ENCODE measurements around the gene FCAMR.

Gene FCAMR

GRCh38 chr1:206960676-206961386, 9.4 kb downstream of the FCAMR start:
- no peak for DNase-seq

- DNase-seq, result no peak
These were observed 12.1 kb downstream of the FCAMR start for GRCh38 chr1:206958144-206958543.

- no peak for DNase-seq
These were observed 12.6 kb downstream of the FCAMR start for GRCh38 chr1:206957639-206958038.

DNA sequence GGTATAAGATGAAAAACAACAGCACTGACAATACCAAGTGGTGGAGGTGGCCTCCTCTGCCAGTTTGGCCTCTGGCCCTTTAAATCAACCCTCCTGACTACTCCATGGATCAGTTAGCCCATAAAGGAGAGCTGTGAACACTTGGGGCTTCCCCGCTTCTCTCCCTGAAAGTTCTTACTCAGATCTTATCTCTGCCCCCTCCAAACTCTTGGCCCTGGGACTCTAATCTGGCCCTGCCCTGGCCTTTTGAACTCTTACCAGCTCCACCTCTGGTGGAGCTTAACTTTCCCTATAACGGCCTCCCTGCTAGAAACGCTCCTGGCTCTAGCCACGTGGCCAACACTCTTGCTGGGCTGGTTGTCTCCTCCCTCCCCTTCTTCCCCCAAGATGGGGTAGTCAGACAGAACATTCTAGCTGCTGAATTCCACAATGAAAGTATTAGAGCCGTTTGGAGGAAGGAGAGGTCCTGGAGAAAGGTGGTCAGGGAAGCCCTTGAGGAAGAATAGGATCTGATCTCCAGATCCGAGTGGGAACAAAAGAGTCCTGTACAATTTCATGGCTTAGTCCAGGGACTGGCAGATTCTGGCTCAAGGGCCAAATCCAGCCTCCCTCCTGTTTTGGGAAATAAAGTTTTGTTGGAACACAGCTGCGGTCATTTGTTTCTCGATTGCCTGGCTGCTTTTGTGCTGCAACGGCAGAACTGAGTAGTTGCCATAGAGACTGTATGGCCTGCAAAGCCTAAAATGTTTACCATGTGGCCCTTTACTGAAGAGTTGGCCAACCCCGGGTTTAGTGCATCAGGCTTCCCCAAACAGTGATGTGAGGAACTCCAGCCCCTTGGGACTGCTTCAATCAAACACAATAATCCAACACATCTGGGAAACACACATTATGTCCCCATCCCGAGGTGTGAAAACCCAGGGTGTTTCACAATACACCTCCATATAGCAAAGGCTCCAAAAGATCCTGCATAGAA, 14.5 kb downstream of the FCAMR start:
- no peak for DNase-seq

DNA sequence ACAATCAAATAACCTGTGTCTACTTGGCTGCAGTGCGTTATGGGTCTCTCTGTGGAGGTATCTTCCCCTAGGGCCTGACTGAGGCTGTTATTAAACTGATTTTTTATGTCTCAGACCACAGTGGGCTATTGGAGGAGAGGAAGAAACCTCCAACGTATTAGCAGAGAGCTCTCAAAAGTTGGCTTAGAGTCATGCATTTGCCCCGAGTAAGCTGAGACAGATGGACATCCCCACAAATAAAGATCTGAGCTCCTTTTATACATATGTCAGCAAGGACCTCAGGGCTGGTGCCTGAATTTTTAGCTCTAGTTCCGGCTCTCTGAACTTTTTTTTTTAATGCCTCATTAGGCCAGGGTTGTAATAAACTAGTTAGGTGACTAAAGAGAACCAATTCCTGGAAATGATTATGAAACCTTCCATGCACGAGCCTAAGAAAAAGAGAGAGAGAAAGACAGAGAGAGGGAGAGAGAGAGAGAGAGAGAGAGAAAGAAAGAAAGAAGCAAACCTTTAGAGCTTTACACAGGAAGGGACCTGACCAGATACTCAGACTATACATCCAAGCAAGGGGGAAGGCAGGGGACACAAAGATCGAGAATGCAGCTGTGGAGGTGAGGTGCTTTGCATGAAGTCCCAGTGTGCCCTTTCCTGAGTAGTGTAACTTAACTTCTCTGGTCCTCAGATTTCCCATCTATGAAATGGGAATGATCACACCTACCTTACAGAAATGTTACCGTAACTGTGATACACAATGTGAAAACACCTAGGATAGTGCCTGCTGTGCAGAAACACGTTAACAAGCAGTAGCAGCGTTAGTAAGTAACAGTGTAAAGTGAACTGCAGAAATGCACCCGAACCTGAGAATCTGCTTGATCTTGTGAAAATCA, 15.6 kb downstream of the FCAMR start:
- no peak for DNase-seq

- no peak for DNase-seq
These were observed 16.6 kb downstream of the FCAMR start for GRCh38 chr1:206953626-206954025.

GRCh38 chr1:206953126-206953525, 17.1 kb downstream of the FCAMR start:
- DNase-seq, result no peak

- no peak for DNase-seq
These were observed 18.1 kb downstream of the FCAMR start for GRCh38 chr1:206952171-206952570.

DNA sequence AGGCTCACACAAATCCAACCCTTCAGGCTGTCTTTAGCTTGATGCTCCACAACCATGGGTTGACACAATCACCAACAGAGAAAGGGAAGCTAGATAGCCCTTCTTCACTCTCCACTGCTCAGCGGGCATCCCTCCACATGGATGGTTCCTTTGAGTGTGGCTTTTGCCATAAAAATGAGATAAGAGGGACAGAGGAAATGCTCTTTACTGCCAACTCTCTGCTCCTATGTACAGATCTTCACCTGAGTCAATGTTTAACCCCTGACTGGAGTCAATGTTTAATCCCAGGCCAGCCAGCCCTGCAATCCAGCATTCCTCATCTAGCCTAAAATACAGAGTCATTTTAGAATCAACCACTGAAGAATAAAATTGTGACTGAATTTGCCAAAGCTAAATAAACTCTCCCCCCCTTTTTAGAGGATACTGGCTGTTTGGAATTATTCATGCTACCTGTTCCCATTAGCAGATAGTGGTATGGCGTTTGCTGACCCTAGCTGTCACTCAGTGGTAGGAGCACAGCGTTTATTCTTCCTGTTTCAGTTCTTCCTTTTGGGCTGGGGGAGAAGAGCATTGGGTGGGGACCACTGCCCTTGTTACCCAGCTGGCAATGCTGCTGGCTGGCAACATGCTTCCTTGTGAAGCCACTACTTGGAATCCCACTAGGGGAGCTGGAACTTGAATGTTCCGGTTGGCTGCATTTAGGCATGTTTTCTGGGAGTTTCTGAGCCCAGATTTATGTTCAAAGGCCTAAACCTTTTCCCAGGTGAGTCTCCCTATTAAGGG, 18.8 kb downstream of the FCAMR start:
- DNase-seq, result no peak

GRCh38 chr1:206949641-206950040, 20.6 kb downstream of the FCAMR start:
- DNase-seq, result no peak

DNA sequence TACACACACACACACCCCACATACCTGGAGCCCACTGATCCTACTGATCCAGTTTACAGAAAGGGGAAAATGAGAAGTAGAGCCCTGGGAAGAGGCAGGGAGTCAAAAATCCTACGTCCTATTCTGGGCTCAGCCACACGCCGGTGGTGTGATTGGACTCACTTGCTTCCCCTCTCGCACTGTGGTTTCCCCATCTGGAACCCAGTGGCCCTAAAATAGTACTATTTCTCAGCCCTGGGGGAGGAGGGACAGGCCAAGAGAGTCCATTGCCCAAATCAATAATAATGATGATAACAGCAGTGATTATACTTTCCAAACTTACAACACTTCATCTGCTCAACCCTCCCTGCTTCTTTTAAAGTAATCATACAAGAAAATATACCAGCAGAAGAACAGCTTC, 21.1 kb downstream of the FCAMR start:
- DNase-seq, result peak in 8 of 56 donors; percentile 2 to 33 (median 11)

DNA sequence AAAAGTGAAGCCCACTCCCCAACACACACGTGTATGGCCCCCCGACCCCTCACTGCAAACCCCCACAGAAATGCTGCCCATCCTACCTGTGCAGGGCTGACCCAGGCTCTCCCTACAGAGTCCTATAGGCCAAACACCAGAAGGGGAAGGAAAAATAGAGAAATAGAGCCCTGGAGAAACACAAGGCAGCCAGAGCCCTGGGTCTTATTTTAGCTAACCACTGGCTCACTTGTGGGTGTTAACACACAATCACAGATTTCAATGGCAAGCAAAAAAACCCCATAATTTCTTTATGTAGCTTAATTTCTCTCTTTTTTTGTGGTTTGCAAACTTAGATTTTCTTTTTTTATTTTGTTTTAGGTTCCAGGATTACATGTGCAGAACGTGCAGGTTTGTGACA, 23.0 kb downstream of the FCAMR start:
- DNase-seq, result peak in 1 of 56 donors; percentile 3

DNA sequence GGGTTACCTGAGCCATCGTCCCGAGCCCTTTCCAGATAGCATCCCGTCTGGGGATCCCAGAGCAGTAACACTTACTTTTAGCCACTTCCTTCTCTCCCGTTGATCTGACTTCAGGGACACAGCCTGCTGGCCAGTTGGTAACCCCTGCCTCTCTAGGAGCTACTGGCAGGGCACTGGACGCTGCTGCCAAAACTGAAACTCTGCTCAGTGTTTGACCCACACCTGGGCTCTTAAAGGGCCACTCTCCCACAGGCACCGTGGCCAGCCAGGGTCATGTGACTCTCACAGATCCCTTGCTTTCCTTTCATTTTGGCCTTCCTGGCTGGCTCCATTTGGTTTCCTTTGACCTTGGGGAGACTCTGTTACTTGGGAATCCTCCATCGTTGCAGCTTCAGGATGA, 24.0 kb downstream of the FCAMR start, which contains the start of gene PIGR:
PIGR (minus strand) TSS at position 206 of the 400 bp plus-strand sequence. CDS start 5,935 bp downstream, outside the sequence.
- no peak for DNase-seq

DNA sequence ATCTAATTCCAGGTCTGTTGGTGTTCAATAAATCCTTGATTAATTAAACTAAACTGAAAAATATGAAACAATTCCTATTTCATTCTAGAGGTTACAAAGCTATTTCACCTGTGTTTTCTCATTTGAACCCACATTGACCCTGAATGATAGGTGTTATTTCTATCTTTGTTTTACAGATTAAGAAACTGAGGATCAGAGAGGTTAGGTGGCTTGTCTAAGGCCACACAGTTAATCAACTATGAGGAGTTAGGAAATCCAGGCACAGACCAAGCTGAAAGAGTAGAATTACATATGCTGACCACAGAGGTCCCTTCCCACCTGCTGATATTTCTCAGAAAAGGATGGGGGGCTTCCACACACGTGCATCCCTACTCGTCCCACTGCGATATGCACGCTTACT, 24.5 kb downstream of the FCAMR start:
- no peak for DNase-seq

DNA sequence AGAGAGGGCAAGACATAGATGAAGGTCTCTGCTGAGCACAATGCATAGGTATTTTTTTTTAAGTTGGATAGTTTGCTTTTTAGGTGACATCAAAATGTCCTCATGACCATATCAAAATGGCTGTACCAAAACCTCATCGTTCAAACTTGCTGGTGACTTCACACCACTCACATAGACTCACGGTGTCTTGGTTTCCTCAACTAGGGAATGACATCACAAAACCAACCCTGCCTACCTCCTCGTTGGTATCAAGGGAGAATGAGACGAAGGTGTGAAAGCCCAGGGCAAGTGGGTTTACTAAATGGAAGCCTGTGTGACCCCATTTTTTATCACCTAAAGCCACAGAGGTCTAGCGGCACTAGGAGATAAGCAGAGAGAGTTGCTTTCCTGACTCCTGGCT, 25.6 kb downstream of the FCAMR start:
- DNase-seq, result no peak

DNA sequence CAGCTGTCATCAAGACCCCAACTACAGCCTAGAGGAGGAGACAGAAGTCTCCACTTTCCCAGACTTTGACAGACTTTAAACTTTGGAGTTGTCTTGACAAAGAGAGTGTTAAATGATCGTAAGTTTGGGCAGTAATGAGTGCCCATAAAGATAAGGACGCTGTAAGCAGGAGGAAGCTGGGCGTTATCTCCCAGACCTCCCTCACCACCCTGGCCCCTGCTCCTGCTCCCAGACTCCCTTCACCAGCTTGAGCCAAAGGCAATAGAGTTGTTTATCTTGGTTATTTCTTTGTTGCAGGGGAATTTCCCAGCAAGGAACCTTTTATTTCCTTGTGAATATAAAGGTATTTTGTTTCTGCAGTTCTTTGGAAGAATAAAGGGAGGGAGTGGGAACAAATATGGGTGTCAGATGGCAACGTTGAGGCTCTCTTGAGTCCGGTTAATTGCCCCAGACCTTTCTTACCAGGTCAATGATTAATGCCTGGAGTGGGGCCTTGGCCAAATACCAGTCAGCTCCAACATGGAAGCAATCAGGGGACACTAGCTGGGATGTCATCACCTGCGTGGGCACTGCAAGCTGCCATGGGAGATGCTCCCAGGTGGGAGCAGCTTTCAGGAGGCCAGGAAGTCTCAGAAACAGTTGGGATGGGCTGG, 28.4 kb downstream of the FCAMR start:
- DNase-seq, result no peak

- no peak for DNase-seq
These were observed 29.7 kb downstream of the FCAMR start for GRCh38 chr1:206940588-206940936.

GRCh38 chr1:206939841-206940587, 30.2 kb downstream of the FCAMR start:
- no peak for DNase-seq

DNA sequence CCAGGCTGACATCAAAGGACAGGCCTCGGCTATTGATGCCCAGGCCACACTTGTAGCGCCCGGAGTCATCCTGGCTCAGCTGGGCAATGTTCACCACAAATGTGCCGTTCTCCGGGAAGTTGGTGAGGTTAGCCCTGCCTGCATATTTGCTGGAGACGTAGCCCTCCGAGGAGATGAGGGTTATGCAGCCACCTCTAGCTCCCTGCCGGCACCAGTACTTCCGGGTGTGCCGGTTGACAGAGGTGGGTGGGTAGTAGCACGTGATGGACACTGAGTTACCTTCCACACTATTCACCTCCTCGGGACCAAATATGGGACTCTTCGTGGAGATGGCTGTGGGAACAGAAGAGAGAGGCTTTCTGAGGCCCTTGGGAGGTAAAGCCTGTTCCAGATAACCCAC, 31.1 kb downstream of the FCAMR start:
- DNase-seq, result no peak

Measured in nucleus accumbens (tissue), 56 donors.